Measurements from ENCODE around the gene MAFG. TPM values are rescaled to one million over a fixed set of nuclear protein-coding genes. Genes with fewer than 3 reads are reported as not detected.
"Not testable (repeated sequence)": the region's sequence is repeated elsewhere in the genome, so short reads cannot be mapped to it uniquely, and the experiment has no call there.

MAFG gene
- total and polyA plus RNA-seq, 2 donors (not counting 1 experiment from before 2014, with no cell fraction given) = 11.3 to 20.6 TPM

DNA sequence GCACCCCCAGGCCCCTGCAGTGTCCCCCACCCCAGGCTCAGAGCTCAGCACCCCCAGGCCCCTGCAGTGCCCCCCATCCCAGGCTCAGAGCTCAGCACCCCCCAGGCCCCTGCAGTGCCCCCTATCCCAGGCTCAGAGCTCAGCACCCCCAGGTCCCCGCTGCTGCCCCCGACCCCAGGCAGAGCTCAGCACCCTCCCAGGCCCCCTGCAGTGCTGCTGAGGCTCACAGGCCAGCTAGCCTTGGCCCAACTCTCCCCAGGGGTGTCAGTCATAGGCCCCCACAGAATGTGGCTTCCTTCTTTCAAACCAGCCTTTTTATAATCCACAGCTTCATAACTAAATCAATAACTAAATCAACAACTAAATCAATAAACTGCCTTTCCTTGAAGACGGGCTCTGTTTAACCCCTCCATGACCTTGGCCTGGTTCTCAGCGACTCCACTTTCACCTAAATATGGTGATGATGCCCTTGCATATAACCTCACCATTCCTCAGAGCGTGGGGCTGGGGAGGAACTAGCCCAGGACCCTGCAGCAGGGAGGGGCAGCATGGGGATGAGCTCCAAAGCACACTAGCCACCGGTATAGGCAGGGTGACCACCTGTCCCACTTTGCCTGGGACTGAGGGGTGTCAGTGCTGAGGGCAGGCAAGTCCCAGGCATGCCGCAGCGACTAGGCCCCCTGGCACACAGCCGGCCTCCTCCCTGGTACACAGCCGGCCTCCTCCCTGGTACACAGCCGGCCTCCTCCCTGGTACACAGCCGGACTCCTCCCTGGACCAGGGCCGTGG lies 28.4 kb upstream of the MAFG start:
- no peak overlapping the region for H3K4me2 ChIP-seq (ENCODE audit: extremely low read depth, insufficient read depth, low read length)
- no peak for DNase-seq (ENCODE audit: low read depth in 2 of 2)
- H3K9me3 ChIP-seq (ENCODE audit: control insufficient read depth, insufficient read depth, low read depth, low read length) = no peaks in the 10 kb centered on the region
- H3K9ac ChIP-seq (ENCODE audit: insufficient read depth, low read length) = no peak overlapping the region
- no peak overlapping the region for H3K4me3 ChIP-seq (replicated peaks in 1 of 4; ENCODE audit: control extremely low read depth in 1 of 4, insufficient read depth in 1 of 4, low read depth in 3 of 4, low read length in 4 of 4)
- H3K79me2 ChIP-seq (ENCODE audit: control insufficient read depth, insufficient read depth, low read length) = no peaks in the 10 kb centered on the region
- peaks cover 22% of the 10 kb centered on the region for H3K27me3 ChIP-seq (ENCODE audit: control insufficient read depth, insufficient read depth, low read length)
- H3K4me1 ChIP-seq (ENCODE audit: control insufficient read depth, extremely low read depth, insufficient read depth, low read length) = peaks cover 2% of the 10 kb centered on the region
- H3K27ac ChIP-seq (ENCODE audit: insufficient read depth, low read length) = no peak overlapping the region
- H4K20me1 ChIP-seq (ENCODE audit: control insufficient read depth, extremely low read depth, insufficient read depth, low read length) = no peaks in the 10 kb centered on the region
- H3K36me3 ChIP-seq (ENCODE audit: control insufficient read depth, insufficient read depth, low read length) = no peaks in the 10 kb centered on the region
- no peak for TF ChIP-seq EZH2 (IDR thresholded peaks at IDR 0.05; ENCODE audit: low read length, missing control alignments)
- TF ChIP-seq, protein P1, sequence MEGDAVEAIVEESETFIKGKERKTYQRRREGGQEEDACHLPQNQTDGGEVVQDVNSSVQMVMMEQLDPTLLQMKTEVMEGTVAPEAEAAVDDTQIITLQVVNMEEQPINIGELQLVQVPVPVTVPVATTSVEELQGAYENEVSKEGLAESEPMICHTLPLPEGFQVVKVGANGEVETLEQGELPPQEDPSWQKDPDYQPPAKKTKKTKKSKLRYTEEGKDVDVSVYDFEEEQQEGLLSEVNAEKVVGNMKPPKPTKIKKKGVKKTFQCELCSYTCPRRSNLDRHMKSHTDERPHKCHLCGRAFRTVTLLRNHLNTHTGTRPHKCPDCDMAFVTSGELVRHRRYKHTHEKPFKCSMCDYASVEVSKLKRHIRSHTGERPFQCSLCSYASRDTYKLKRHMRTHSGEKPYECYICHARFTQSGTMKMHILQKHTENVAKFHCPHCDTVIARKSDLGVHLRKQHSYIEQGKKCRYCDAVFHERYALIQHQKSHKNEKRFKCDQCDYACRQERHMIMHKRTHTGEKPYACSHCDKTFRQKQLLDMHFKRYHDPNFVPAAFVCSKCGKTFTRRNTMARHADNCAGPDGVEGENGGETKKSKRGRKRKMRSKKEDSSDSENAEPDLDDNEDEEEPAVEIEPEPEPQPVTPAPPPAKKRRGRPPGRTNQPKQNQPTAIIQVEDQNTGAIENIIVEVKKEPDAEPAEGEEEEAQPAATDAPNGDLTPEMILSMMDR (conservative IDR thresholded peaks at IDR 0.05 in 1 of 2, IDR thresholded peaks at IDR 0.05 in 1 of 2; ENCODE audit: low read depth in 1 of 2, low read length in 2 of 2) = no peak
- H2AFZ ChIP-seq (ENCODE audit: low read length) = no peak overlapping the region

DNA sequence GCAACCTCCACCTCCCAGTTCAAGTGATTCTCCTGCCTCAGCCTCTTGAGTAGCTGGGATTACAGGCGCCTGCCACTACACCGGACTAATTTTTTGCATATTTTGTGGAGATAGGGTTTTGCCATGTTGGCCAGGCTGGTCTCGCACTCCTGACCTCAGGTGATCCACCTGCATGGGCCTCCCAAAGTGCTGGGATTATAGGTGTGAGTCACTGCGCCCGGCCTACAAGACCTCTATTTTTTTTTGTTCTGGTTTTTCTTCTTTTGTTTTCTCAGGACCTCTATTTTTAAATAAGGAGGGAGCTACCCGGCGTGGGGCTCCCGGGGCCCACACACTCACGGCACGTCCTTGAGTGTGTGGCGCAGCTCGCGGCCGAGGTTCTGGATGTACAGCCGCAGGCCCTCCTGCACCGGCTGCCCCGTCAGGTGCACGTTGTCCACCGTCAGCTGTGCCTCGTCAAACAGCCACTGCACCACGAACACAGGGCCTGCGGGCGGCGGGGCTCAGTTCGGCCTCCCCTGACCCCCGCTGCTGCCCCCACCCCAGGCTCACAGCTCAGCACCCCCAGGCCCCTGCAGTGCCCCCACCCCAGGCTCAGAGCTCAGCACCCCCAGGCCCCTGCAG lies 27.6 kb upstream of the MAFG start:
- H3K9me3 ChIP-seq (ENCODE audit: control insufficient read depth, insufficient read depth, low read depth, low read length) = no peaks in the 10 kb centered on the region
- TF ChIP-seq EZH2 (IDR thresholded peaks at IDR 0.05; ENCODE audit: low read length, missing control alignments) = no peak
- TF ChIP-seq, protein P1 (conservative IDR thresholded peaks at IDR 0.05 in 1 of 2, IDR thresholded peaks at IDR 0.05 in 1 of 2; ENCODE audit: low read depth in 1 of 2, low read length in 2 of 2) = no peak
- no peak overlapping the region for H3K9ac ChIP-seq (ENCODE audit: insufficient read depth, low read length)
- no peaks in the 10 kb centered on the region for H3K36me3 ChIP-seq (ENCODE audit: control insufficient read depth, insufficient read depth, low read length)
- H4K20me1 ChIP-seq (ENCODE audit: control insufficient read depth, extremely low read depth, insufficient read depth, low read length) = no peaks in the 10 kb centered on the region
- no peak overlapping the region for H3K4me3 ChIP-seq (replicated peaks in 1 of 4; ENCODE audit: control extremely low read depth in 1 of 4, insufficient read depth in 1 of 4, low read depth in 3 of 4, low read length in 4 of 4)
- H3K4me2 ChIP-seq (ENCODE audit: extremely low read depth, insufficient read depth, low read length) = no peak overlapping the region
- no peaks in the 10 kb centered on the region for H3K79me2 ChIP-seq (ENCODE audit: control insufficient read depth, insufficient read depth, low read length)
- H3K4me1 ChIP-seq (ENCODE audit: control insufficient read depth, extremely low read depth, insufficient read depth, low read length) = peaks cover 2% of the 10 kb centered on the region
- H2AFZ ChIP-seq (ENCODE audit: low read length) = no peak overlapping the region
- peaks cover 17% of the 10 kb centered on the region for H3K27me3 ChIP-seq (ENCODE audit: control insufficient read depth, insufficient read depth, low read length)
- H3K27ac ChIP-seq (ENCODE audit: insufficient read depth, low read length) = no peak overlapping the region
- DNase-seq (ENCODE audit: low read depth in 2 of 2) = no peak

DNA sequence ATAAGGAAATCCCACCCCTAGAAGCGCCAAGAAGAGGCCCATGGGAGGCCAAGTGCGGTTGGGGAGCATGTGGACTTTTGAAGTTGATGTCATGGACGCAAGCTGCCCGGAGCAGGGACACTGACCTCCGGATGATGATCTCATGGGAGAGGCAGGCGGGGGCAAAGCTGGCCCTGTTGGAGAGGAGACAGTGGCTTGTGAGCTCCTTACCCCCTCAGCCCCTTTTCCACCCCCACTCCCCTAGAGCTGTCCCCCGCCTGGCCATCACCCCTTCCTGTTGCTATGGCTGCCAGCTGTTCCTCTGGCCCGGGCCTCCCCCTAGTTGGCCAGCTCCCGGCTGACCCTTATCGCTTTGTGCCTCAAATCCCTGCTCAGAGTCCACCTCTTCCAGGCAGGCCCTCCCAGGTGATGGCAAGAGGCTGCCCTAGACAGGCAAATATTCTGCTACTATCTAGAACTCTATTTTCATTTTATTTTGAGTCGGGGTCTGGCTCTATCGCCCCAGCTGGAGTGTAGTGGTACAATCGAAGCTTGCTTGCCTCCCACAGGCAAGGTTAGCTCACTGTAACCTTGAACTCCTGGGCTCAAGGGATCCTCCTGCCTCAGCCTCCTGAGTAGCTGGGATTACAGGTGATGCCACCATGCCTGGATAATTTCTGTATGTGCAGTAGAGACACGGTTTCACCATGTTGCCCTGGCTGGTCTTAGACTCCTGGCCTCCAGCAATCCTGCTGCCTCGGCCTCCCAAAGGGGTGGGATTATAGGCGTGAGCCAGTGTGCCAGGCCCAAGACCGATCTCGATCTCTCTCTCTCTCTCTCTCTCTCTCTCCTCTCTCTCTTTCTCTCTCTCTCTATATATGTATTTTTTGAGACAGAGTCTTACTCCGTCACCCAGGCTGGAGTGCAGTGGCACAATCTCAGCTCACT lies 26.9 kb upstream of the MAFG start:
- Histone ChIP-seq H4K20me1 (ENCODE audit: control insufficient read depth, extremely low read depth, insufficient read depth, low read length) (no peaks in the 10 kb centered on the region), H3K9me3 (ENCODE audit: control insufficient read depth, insufficient read depth, low read depth, low read length) (no peaks in the 10 kb centered on the region)

DNA sequence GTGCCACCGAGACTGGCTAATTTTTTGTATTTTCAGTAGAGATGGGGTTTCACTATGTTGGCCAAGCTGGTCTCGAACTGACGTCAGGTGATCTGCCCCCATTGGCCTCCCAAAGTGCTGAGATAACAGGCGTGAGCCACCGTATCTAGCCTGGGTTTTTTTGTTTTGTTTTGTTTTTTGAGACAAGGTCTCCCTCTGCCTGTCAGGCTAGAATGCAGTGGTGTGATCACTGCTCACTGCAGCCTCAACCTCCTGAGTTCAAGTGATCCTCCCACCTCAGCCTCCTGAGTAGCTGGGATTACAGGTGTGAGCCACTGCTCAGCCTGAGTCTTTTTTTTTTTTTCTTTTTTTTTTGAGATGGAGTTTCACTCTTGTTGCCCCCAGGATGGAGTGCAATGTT lies 25.9 kb upstream of the MAFG start:
- DNase-seq (ENCODE audit: low read depth in 2 of 2); H3K9ac ChIP-seq (ENCODE audit: insufficient read depth, low read length); H3K4me2 ChIP-seq (ENCODE audit: extremely low read depth, insufficient read depth, low read length); H4K20me1 ChIP-seq (ENCODE audit: control insufficient read depth, extremely low read depth, insufficient read depth, low read length); H2AFZ ChIP-seq (ENCODE audit: low read length); H3K79me2 ChIP-seq (ENCODE audit: control insufficient read depth, insufficient read depth, low read length); H3K9me3 ChIP-seq (ENCODE audit: control insufficient read depth, insufficient read depth, low read depth, low read length); H3K4me3 ChIP-seq (replicated peaks in 1 of 4; ENCODE audit: control extremely low read depth in 1 of 4, insufficient read depth in 1 of 4, low read depth in 3 of 4, low read length in 4 of 4); H3K36me3 ChIP-seq (ENCODE audit: control insufficient read depth, insufficient read depth, low read length); H3K27ac ChIP-seq (ENCODE audit: insufficient read depth, low read length); H3K27me3 ChIP-seq (ENCODE audit: control insufficient read depth, insufficient read depth, low read length); H3K4me1 ChIP-seq (ENCODE audit: control insufficient read depth, extremely low read depth, insufficient read depth, low read length): not testable (repeated sequence)

More for the DNA sequence above, 26.9 kb upstream of the MAFG start:
- no peak for DNase-seq (ENCODE audit: low read depth in 2 of 2)
- H3K27me3 ChIP-seq (ENCODE audit: control insufficient read depth, insufficient read depth, low read length) = peaks cover 13% of the 10 kb centered on the region
- TF ChIP-seq EZH2 (IDR thresholded peaks at IDR 0.05; ENCODE audit: low read length, missing control alignments) = no peak
- TF ChIP-seq, protein P1 (conservative IDR thresholded peaks at IDR 0.05 in 1 of 2, IDR thresholded peaks at IDR 0.05 in 1 of 2; ENCODE audit: low read depth in 1 of 2, low read length in 2 of 2) = no peak
- H3K36me3 ChIP-seq (ENCODE audit: control insufficient read depth, insufficient read depth, low read length) = no peaks in the 10 kb centered on the region
- H3K4me3 ChIP-seq (replicated peaks in 1 of 4; ENCODE audit: control extremely low read depth in 1 of 4, insufficient read depth in 1 of 4, low read depth in 3 of 4, low read length in 4 of 4) = no peak overlapping the region
- no peaks in the 10 kb centered on the region for H3K79me2 ChIP-seq (ENCODE audit: control insufficient read depth, insufficient read depth, low read length)
- no peak overlapping the region for H2AFZ ChIP-seq (ENCODE audit: low read length)
- H3K9ac ChIP-seq (ENCODE audit: insufficient read depth, low read length) = no peak overlapping the region
- no peaks in the 10 kb centered on the region for H3K4me1 ChIP-seq (ENCODE audit: control insufficient read depth, extremely low read depth, insufficient read depth, low read length)
- H3K27ac ChIP-seq (ENCODE audit: insufficient read depth, low read length) = no peak overlapping the region
- H3K4me2 ChIP-seq (ENCODE audit: extremely low read depth, insufficient read depth, low read length) = no peak overlapping the region

Data from fibroblast of lung (primary cell).